Panc1 (cell line): ENCODE measurements around the gene VAMP3. TPM values are rescaled to one million over a fixed set of nuclear protein-coding genes. Genes with fewer than 3 reads are reported as not detected.

Experiments
- ATAC-seq: fragments of 200-7000 bp; cut with Tn5 transposase; 2 replicates; pipeline ENCODE4 v1.9.1; 2020; ENCODE audit warnings: mild to moderate bottlenecking, moderate library complexity
- BruUV-seq: library from RNA; stranded (reverse); fragments of 400-500 nt; replicated peaks from 2 replicates; lab custom pipeline; 2021; lab: Mats Ljungman, UMichigan
- CTCF ChIA-PET: fragments of 300-600 bp; sonication (Branson Sonifier 250); formaldehyde crosslinking; loops from one replicate; lab custom pipeline; 2022; ENCODE audit warnings: antibody characterized with exemption; lab: Charles Lee
- POLR2A ChIA-PET: fragments of 300-600 bp; sonication (Branson Sonifier 250); formaldehyde crosslinking; loops from one replicate; lab custom pipeline; 2022; ENCODE audit warnings: antibody characterized with exemption; lab: Charles Lee
- DNase-seq: peaks from one replicate; pipeline ENCODE4 v3.0.0-alpha.2; 2010; ENCODE audit warnings: low read depth, low spot score
- H3K27ac ChIP-seq: 2 replicates; pipeline ENCODE4 v1.5.1; 2011; ENCODE audit warnings: mild to moderate bottlenecking, low read length, inconsistent platforms
- H3K27me3 ChIP-seq: fragments of 200-500 bp; sonication (Bioruptor generic); 2 replicates; pipeline ENCODE4 v1.6.0; 2014; ENCODE audit warnings: low read length, inconsistent platforms; ENCODE audit not compliant: control insufficient read depth, insufficient read depth
- H3K36me3 ChIP-seq: fragments of 200-500 bp; sonication (Bioruptor generic); 2 replicates; pipeline ENCODE4 v1.5.1; 2014; ENCODE audit warnings: inconsistent platforms, mild to moderate bottlenecking, low read length, moderate library complexity; ENCODE audit not compliant: control insufficient read depth, insufficient read depth
- H3K4me1 ChIP-seq: 2 replicates; pipeline ENCODE4 v1.5.1; 2011; ENCODE audit warnings: inconsistent platforms, mild to moderate bottlenecking, low read length, moderate library complexity; ENCODE audit not compliant: control insufficient read depth, insufficient read depth
- H3K4me3 ChIP-seq, 2 experiments: 2 replicates each; pipeline ENCODE4 v1.5.1; 2011 to 2012; ENCODE audit warnings: low read depth in 2 of 2, low read length in 2 of 2, mild to moderate bottlenecking in 2 of 2, inconsistent platforms in 1 of 2, moderate library complexity in 1 of 2
- H3K9me3 ChIP-seq: fragments of 200-500 bp; sonication (Bioruptor generic); 2 replicates; pipeline ENCODE4 v1.5.1; 2014; ENCODE audit warnings: low read depth, mild to moderate bottlenecking, inconsistent platforms, low read length, moderate library complexity; ENCODE audit not compliant: control insufficient read depth, insufficient read depth
- POLR2AphosphoS5 ChIP-seq: IDR thresholded peaks from 2 replicates; pipeline ENCODE4 v1.6.1; 2012; ENCODE audit warnings: mild to moderate bottlenecking, low read depth, low read length, moderate library complexity
- SIN3A ChIP-seq: IDR thresholded peaks from 2 replicates; pipeline ENCODE4 v1.6.1; 2012; ENCODE audit warnings: low read depth, mild to moderate bottlenecking, low read length, moderate library complexity, borderline replicate concordance; ENCODE audit not compliant: insufficient read depth
- TCF7L2 ChIP-seq: IDR thresholded peaks from 2 replicates; pipeline ENCODE4 v1.6.1; 2011; ENCODE audit warnings: mild to moderate bottlenecking, low read depth, low read length, inconsistent platforms
- in situ Hi-C: cut with HindIII; loops from 2 replicates; pipeline ENCODE4 v1.10.0; 2016; ENCODE audit warnings: low sequenced_read_pairs, low pct_unique_long_range_greater_than_20kb
- intact Hi-C: fragments of 100-400 bp; cut with micrococcal nuclease; formaldehyde crosslinking; loops from one replicate; pipeline ENCODE4 v1.10.0; 2022; ENCODE audit not compliant: unreplicated experiment
- total RNA-seq: library from RNA; stranded (reverse); gene quantifications from one replicate; pipeline ENCODE4 v1.2.1, GENCODE V29; 2021; ENCODE audit not compliant: unreplicated experiment
- TF ChIP-seq, protein P1 (sequence below), 2 experiments: IDR thresholded peaks; 2 replicates each; pipeline ENCODE4 v1.6.1; 2011 to 2012; ENCODE audit warnings: low read depth in 2 of 2, control low read depth in 1 of 2, low read length in 1 of 2, mild to moderate bottlenecking in 1 of 2, moderate library complexity in 1 of 2; ENCODE audit not compliant: insufficient read depth in 1 of 2
- TF ChIP-seq, protein P2 (sequence below): fragments of 450-650 bp; IDR thresholded peaks from 2 replicates; pipeline ENCODE4 v1.5.1; 2017; ENCODE audit warnings: mild to moderate bottlenecking

The VAMP3 gene
- total RNA-seq, 1 experiment from 2014 or later: 106 TPM

DNA sequence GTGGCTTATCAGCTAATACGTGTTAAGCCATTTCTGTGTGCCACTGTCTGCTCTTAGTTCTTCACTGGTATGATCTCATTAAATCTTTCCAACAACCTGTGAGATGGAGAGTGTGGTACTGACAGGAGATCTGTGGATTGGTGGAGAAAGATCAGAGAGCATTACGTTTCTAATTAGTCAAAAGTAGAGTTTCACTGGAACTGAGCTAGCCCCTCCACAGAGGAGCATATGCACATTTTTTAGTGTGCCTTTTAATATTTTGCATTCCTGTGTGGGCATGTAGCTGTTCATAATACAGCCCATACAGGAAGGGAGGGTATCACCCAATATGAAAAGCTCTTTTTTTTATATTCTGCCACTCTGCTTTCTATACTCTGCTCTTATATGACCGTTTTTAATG is 50.2 kb downstream of the VAMP3 start:
- TF ChIP-seq TCF7L2: no peak
- TF ChIP-seq, protein P1, sequence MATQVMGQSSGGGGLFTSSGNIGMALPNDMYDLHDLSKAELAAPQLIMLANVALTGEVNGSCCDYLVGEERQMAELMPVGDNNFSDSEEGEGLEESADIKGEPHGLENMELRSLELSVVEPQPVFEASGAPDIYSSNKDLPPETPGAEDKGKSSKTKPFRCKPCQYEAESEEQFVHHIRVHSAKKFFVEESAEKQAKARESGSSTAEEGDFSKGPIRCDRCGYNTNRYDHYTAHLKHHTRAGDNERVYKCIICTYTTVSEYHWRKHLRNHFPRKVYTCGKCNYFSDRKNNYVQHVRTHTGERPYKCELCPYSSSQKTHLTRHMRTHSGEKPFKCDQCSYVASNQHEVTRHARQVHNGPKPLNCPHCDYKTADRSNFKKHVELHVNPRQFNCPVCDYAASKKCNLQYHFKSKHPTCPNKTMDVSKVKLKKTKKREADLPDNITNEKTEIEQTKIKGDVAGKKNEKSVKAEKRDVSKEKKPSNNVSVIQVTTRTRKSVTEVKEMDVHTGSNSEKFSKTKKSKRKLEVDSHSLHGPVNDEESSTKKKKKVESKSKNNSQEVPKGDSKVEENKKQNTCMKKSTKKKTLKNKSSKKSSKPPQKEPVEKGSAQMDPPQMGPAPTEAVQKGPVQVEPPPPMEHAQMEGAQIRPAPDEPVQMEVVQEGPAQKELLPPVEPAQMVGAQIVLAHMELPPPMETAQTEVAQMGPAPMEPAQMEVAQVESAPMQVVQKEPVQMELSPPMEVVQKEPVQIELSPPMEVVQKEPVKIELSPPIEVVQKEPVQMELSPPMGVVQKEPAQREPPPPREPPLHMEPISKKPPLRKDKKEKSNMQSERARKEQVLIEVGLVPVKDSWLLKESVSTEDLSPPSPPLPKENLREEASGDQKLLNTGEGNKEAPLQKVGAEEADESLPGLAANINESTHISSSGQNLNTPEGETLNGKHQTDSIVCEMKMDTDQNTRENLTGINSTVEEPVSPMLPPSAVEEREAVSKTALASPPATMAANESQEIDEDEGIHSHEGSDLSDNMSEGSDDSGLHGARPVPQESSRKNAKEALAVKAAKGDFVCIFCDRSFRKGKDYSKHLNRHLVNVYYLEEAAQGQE (IDR thresholded peaks at IDR 0.05; ENCODE audit: insufficient read depth in 1 of 2, low read depth in 2 of 2, low read length in 1 of 2): no peak
- TF ChIP-seq SIN3A: no peak
- TF ChIP-seq POLR2AphosphoS5: no peak
- TF ChIP-seq, protein P2, sequence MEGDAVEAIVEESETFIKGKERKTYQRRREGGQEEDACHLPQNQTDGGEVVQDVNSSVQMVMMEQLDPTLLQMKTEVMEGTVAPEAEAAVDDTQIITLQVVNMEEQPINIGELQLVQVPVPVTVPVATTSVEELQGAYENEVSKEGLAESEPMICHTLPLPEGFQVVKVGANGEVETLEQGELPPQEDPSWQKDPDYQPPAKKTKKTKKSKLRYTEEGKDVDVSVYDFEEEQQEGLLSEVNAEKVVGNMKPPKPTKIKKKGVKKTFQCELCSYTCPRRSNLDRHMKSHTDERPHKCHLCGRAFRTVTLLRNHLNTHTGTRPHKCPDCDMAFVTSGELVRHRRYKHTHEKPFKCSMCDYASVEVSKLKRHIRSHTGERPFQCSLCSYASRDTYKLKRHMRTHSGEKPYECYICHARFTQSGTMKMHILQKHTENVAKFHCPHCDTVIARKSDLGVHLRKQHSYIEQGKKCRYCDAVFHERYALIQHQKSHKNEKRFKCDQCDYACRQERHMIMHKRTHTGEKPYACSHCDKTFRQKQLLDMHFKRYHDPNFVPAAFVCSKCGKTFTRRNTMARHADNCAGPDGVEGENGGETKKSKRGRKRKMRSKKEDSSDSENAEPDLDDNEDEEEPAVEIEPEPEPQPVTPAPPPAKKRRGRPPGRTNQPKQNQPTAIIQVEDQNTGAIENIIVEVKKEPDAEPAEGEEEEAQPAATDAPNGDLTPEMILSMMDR: no peak
- DNase-seq (no peak), ATAC-seq (no peak)
- POLR2A ChIA-PET: interaction anchor here (0.6 kb wide), 1 partner anchor 87 kb away, joined by 5 read pairs; no protein-coding TSS in a partner anchor
- Histone ChIP-seq H3K4me3 (no peak overlapping the region), H3K27me3 (no peaks in the 10 kb centered on the region), H3K27ac (no peak overlapping the region), H3K36me3 (peaks cover 5% of the 10 kb centered on the region; the same call in 1 of the 2 replicates), H3K9me3 (no peaks in the 10 kb centered on the region), H3K4me1 (no peaks in the 10 kb centered on the region)
- CTCF ChIA-PET: no interaction called here
- in situ Hi-C loops (no loop called here), intact Hi-C loops (no loop called here)
- no TSS peak for BruUV-seq

DNA sequence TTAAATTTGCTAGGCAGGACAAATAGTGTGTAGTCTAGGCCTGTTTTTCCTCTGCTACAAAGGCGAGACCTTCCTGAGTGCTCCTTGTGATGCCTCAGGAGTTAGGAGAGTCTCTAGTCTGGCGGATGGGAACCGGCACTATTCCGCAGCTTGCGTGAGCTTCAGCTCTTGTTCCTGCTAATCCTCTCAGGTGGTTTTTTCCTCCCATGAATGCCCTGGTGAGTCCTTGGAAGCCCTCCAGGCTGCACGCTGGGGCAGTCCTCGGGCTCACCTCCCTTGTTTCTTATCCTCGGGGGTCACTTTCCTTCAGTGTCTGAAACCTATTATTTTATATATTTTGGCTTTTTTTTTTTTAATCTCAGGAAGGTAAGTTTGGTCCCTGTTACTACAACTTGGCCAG is 53.6 kb downstream of the VAMP3 start:
- DNase-seq (no peak), ATAC-seq (no peak)
- Histone ChIP-seq H3K4me3 (no peak overlapping the region), H3K9me3 (no peaks in the 10 kb centered on the region), H3K27me3 (no peaks in the 10 kb centered on the region), H3K4me1 (no peaks in the 10 kb centered on the region), H3K36me3 (peaks cover 5% of the 10 kb centered on the region; the same call in 1 of the 2 replicates), H3K27ac (no peak overlapping the region)
- intact Hi-C loops (no loop called here), in situ Hi-C loops (no loop called here)
- CTCF ChIA-PET: interaction anchor here (0.6 kb wide), 1 partner anchor 903 kb away, joined by 3 read pairs; no protein-coding TSS in a partner anchor
- no peak for TF ChIP-seq POLR2AphosphoS5
- TF ChIP-seq, protein P2: no peak
- TF ChIP-seq SIN3A: no peak
- TF ChIP-seq, protein P1 (IDR thresholded peaks at IDR 0.05; ENCODE audit: insufficient read depth in 1 of 2, low read depth in 2 of 2, low read length in 1 of 2): no peak
- no peak for TF ChIP-seq TCF7L2
- POLR2A ChIA-PET: no interaction called here
- BruUV-seq: no TSS peak
